ENCODE results near the gene SPEF2.

SPEF2 gene

DNA sequence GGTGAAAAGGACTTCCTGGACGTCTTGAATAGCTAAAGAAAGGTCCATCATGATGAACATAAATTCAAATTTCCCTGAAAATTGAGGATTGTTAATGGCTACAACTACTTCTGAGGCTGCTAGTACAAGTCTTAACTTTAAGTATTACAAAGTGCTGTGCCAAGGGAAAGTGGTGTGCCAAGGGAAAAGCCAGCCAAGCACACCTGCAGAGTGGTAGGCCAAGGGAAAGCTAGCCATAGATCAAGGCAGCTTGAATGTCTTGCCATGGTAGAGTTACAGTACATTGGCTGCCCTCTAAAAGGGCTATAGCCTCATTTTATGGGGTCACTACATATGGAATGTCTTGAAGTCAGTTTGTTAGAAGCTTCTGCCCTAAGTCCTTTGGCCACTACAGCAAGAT, 64.2 kb downstream of the SPEF2 start:
- no peaks in the 10 kb centered on the region for H3K27me3 ChIP-seq (ENCODE audit: insufficient read depth, insufficient read length)
- no peaks in the 10 kb centered on the region for H3K4me1 ChIP-seq (ENCODE audit: insufficient read depth, insufficient read length)
- no peak overlapping the region for H3K4me3 ChIP-seq (ENCODE audit: insufficient read length, low read depth)
- no peak overlapping the region for H3K9ac ChIP-seq (ENCODE audit: insufficient read length, low read depth)
- TF ChIP-seq ZNF274 (IDR thresholded peaks at IDR 0.05; ENCODE audit: low read depth, low read length) (no peak), YY1 (IDR thresholded peaks at IDR 0.05; ENCODE audit: insufficient read depth, insufficient read length) (no peak), SUZ12 (IDR thresholded peaks at IDR 0.05; ENCODE audit: extremely low read depth, insufficient read depth, insufficient read length) (no peak)
- H3K36me3 ChIP-seq (ENCODE audit: insufficient read depth, insufficient read length, low read length) = no peaks in the 10 kb centered on the region
- DNase-seq (ENCODE audit: low read depth, low spot score) = no peak
- no peaks in the 10 kb centered on the region for H3K9me3 ChIP-seq (ENCODE audit: insufficient read depth, low read length)

DNA sequence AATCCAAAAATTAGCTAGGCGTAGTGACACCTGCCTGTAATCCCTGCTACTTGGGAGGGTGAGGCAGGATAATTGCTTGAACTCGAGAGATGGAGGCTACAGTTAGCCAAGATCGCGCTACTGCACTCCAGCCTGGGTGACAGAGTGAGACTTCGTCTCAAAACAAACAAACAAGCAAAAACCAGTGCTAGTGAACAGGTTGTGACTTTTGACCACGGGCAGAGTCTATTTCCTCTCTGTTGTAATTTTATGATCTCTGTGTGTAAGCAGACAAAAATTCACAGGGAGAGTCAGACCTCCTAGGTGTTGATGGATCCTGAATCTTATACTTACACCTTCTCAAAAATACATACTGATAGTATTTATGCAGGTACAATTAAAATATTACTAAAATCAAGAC, 65.8 kb downstream of the SPEF2 start:
- Histone ChIP-seq H3K36me3 (ENCODE audit: insufficient read depth, insufficient read length, low read length) (no peaks in the 10 kb centered on the region), H3K9me3 (ENCODE audit: insufficient read depth, low read length) (no peaks in the 10 kb centered on the region)

DNA sequence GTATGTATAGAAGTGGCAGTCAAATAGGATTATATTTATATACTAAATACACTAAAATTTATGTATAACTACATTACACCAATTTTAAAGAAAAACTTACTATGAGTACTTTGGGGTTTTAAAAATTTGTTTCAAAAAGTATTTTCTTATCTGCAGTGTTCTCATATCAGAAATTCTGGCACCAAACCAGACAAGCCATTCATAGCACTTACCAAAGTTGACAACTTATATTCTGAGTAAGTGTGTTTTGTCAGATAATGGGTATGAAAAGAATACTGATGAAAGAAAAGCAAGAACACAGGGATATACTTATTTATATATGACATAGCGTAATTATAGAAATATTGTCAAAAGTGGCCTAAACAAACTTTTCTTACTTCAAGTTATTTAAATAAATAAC, 67.5 kb downstream of the SPEF2 start:
- H3K4me3 ChIP-seq (ENCODE audit: insufficient read length, low read depth) = no peak overlapping the region
- TF ChIP-seq YY1 (IDR thresholded peaks at IDR 0.05; ENCODE audit: insufficient read depth, insufficient read length) = no peak
- no peak for TF ChIP-seq ZNF274 (IDR thresholded peaks at IDR 0.05; ENCODE audit: low read depth, low read length)
- TF ChIP-seq SUZ12 (IDR thresholded peaks at IDR 0.05; ENCODE audit: extremely low read depth, insufficient read depth, insufficient read length) = no peak
- no peaks in the 10 kb centered on the region for H3K9me3 ChIP-seq (ENCODE audit: insufficient read depth, low read length)
- no peak overlapping the region for H3K9ac ChIP-seq (ENCODE audit: insufficient read length, low read depth)
- H3K4me1 ChIP-seq (ENCODE audit: insufficient read depth, insufficient read length) = no peaks in the 10 kb centered on the region
- no peaks in the 10 kb centered on the region for H3K27me3 ChIP-seq (ENCODE audit: insufficient read depth, insufficient read length)
- no peak for DNase-seq (ENCODE audit: low read depth, low spot score)
- no peaks in the 10 kb centered on the region for H3K36me3 ChIP-seq (ENCODE audit: insufficient read depth, insufficient read length, low read length)

More for the DNA sequence above, 65.8 kb downstream of the SPEF2 start:
- Histone ChIP-seq H3K4me3 (ENCODE audit: insufficient read length, low read depth) (no peak overlapping the region), H3K4me1 (ENCODE audit: insufficient read depth, insufficient read length) (no peaks in the 10 kb centered on the region), H3K9ac (ENCODE audit: insufficient read length, low read depth) (no peak overlapping the region), H3K27me3 (ENCODE audit: insufficient read depth, insufficient read length) (no peaks in the 10 kb centered on the region)
- TF ChIP-seq YY1 (IDR thresholded peaks at IDR 0.05; ENCODE audit: insufficient read depth, insufficient read length) (no peak), ZNF274 (IDR thresholded peaks at IDR 0.05; ENCODE audit: low read depth, low read length) (no peak), SUZ12 (IDR thresholded peaks at IDR 0.05; ENCODE audit: extremely low read depth, insufficient read depth, insufficient read length) (no peak)
- DNase-seq (ENCODE audit: low read depth, low spot score) = no peak

DNA sequence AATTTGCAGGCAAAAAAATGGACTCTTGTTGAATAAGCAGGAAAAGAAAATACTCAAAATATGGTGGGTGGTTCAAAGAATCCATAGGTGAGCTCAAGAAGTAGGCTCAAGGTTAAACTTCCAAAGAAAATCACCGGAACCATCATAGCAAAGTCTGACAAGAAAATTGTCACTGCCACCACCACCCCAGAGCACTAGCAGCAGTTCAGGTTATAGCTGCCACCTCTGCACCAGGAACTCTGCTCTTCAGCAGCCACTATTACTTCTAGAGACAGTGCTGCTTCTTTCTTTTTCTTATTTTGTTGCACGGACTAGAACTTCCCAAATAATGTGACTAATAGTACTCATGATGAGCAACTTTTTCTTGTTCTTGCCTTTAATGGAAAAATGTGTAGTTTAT, 70.3 kb downstream of the SPEF2 start:
- Histone ChIP-seq H3K9ac (ENCODE audit: insufficient read length, low read depth) (no peak overlapping the region), H3K4me3 (ENCODE audit: insufficient read length, low read depth) (no peak overlapping the region), H3K4me1 (ENCODE audit: insufficient read depth, insufficient read length) (no peaks in the 10 kb centered on the region), H3K36me3 (ENCODE audit: insufficient read depth, insufficient read length, low read length) (no peaks in the 10 kb centered on the region), H3K27me3 (ENCODE audit: insufficient read depth, insufficient read length) (no peaks in the 10 kb centered on the region), H3K9me3 (ENCODE audit: insufficient read depth, low read length) (no peaks in the 10 kb centered on the region)
- no peak for TF ChIP-seq ZNF274 (IDR thresholded peaks at IDR 0.05; ENCODE audit: low read depth, low read length)
- TF ChIP-seq YY1 (IDR thresholded peaks at IDR 0.05; ENCODE audit: insufficient read depth, insufficient read length) = no peak
- no peak for TF ChIP-seq SUZ12 (IDR thresholded peaks at IDR 0.05; ENCODE audit: extremely low read depth, insufficient read depth, insufficient read length)
- DNase-seq (ENCODE audit: low read depth, low spot score) = no peak

DNA sequence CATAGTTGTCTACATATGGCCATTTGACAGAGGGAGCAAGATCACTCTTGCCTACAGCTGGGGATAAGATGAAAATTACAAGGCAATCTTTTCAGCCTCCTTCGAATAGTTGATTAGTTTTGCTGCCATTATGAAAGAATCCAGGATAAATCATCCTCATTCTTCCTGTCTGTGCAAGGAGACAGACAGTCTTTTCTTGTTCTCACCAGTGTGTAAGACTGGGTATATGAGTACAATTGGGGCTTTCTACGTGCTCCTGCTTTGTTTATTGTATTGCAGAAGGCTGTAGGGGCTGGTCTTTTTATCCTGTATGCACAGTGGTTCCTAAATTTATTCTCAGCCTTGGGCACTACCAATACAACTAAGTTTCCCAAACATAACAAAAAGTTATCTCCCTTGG, 76.8 kb downstream of the SPEF2 start:
- DNase-seq (ENCODE audit: low read depth, low spot score) = no peak
- H3K36me3 ChIP-seq (ENCODE audit: insufficient read depth, insufficient read length, low read length) = no peaks in the 10 kb centered on the region
- no peaks in the 10 kb centered on the region for H3K4me1 ChIP-seq (ENCODE audit: insufficient read depth, insufficient read length)
- H3K27me3 ChIP-seq (ENCODE audit: insufficient read depth, insufficient read length) = no peaks in the 10 kb centered on the region
- no peak overlapping the region for H3K4me3 ChIP-seq (ENCODE audit: insufficient read length, low read depth)
- TF ChIP-seq YY1 (IDR thresholded peaks at IDR 0.05; ENCODE audit: insufficient read depth, insufficient read length) (no peak), ZNF274 (IDR thresholded peaks at IDR 0.05; ENCODE audit: low read depth, low read length) (no peak), SUZ12 (IDR thresholded peaks at IDR 0.05; ENCODE audit: extremely low read depth, insufficient read depth, insufficient read length) (no peak)
- H3K9ac ChIP-seq (ENCODE audit: insufficient read length, low read depth) = no peak overlapping the region
- no peaks in the 10 kb centered on the region for H3K9me3 ChIP-seq (ENCODE audit: insufficient read depth, low read length)

DNA sequence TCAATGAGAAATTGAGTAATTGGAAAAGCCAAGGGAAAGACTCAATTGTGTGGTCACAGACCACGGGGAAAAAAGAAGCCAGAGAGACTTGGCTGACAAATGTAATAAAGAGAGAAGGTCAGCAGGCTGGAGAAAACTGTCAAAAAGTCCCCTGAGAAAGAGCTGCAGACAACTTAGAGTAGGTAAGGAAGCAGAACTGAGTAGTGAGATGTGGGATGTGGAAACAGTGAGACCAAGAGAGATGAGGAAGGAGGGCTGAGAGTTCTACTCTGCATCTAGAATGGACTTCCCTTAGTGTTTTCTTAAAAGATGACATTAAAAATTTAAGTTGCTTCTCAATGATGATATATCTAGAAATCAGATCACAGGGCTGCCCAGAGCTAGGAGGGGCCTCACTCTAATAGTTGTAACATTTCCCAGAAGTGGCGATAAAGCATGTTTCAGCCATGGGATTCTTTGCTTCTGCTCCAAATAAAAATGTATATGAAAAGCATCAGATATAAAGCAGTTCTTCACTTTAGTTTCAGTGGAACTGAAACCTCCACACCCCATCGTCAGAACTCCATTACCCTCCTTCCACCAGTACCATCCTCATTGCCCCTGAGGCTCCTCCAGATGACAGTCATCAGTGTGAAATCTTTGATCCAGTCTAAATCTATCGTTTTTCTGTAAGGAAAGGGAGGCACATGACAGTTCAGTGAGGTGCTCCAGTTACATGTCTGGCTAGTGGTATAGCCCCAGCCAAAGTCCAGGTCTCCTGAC, 80.6 kb downstream of the SPEF2 start:
- Histone ChIP-seq H3K4me1 (ENCODE audit: insufficient read depth, insufficient read length) (no peaks in the 10 kb centered on the region), H3K9ac (ENCODE audit: insufficient read length, low read depth) (no peak overlapping the region), H3K9me3 (ENCODE audit: insufficient read depth, low read length) (no peaks in the 10 kb centered on the region), H3K36me3 (ENCODE audit: insufficient read depth, insufficient read length, low read length) (no peaks in the 10 kb centered on the region), H3K4me3 (ENCODE audit: insufficient read length, low read depth) (no peak overlapping the region), H3K27me3 (ENCODE audit: insufficient read depth, insufficient read length) (no peaks in the 10 kb centered on the region)
- no peak for DNase-seq (ENCODE audit: low read depth, low spot score)
- TF ChIP-seq ZNF274 (IDR thresholded peaks at IDR 0.05; ENCODE audit: low read depth, low read length) = no peak
- TF ChIP-seq SUZ12 (IDR thresholded peaks at IDR 0.05; ENCODE audit: extremely low read depth, insufficient read depth, insufficient read length) = no peak
- no peak for TF ChIP-seq YY1 (IDR thresholded peaks at IDR 0.05; ENCODE audit: insufficient read depth, insufficient read length)

DNA sequence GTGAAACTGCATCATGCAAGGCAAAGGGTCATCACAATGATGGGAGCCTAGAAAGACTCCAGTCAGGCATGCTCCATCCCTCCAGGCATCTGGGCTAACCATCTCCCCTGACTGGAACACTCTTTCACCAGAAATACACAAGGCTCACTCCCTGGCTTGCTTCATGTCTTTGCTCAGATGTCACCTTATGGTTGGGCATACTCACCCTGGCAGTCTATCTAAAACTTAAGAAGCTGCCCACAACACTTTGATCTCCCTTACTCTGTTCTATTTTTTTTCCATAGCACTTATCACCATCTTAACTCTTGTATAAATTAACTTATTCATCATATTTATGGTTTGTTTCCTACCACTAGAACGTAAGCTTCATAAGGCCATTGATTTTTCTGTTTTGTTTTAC, 90.0 kb downstream of the SPEF2 start:
- no peak for TF ChIP-seq YY1 (IDR thresholded peaks at IDR 0.05; ENCODE audit: insufficient read depth, insufficient read length)
- no peak for TF ChIP-seq SUZ12 (IDR thresholded peaks at IDR 0.05; ENCODE audit: extremely low read depth, insufficient read depth, insufficient read length)
- no peak for TF ChIP-seq ZNF274 (IDR thresholded peaks at IDR 0.05; ENCODE audit: low read depth, low read length)
- H3K4me3 ChIP-seq (ENCODE audit: insufficient read length, low read depth) = no peak overlapping the region
- no peak overlapping the region for H3K9ac ChIP-seq (ENCODE audit: insufficient read length, low read depth)
- DNase-seq (ENCODE audit: low read depth, low spot score) = no peak
- no peaks in the 10 kb centered on the region for H3K4me1 ChIP-seq (ENCODE audit: insufficient read depth, insufficient read length)
- no peaks in the 10 kb centered on the region for H3K27me3 ChIP-seq (ENCODE audit: insufficient read depth, insufficient read length)
- H3K9me3 ChIP-seq (ENCODE audit: insufficient read depth, low read length) = no peaks in the 10 kb centered on the region
- no peaks in the 10 kb centered on the region for H3K36me3 ChIP-seq (ENCODE audit: insufficient read depth, insufficient read length, low read length)

All from NT2/D1 (cell line).